ENCODE results near the gene TCEAL1. TPM values are rescaled to one million over a fixed set of nuclear protein-coding genes. Genes with fewer than 3 reads are reported as not detected.
"Not testable (repeated sequence)": the region's sequence is repeated elsewhere in the genome, so short reads cannot be mapped to it uniquely, and the experiment has no call there.

Gene TCEAL1
- total and polyA plus RNA-seq, 8 donors: 5.9 to 31.9 (median 10.2) TPM

DNA sequence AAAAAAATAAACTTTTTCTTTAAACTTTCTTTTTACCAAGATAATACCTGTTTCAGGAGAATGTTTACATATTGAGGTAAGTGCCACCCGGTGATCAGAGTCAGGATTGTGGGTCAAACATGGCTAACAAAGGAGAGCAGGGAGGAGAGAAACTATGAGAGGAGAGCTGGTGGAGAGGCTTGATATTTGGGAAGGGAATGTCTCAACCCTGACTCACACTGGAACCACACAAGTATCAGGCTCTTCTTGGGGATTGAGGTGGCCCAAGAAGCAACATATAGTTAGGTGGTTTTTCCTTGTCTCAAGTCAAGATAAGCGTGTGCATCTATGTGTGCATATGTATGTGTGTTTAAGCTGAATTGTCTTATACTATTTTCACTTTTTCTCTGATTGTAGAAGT, 6.7 kb downstream of the TCEAL1 start:
- H3K4me3 ChIP-seq: no peak overlapping the region
- TF ChIP-seq CTCF (IDR thresholded peaks at IDR 0.05): no peak
- peaks cover 0 to 3% (median 0%) of the 10 kb centered on the region in 4 donors for H3K27me3 ChIP-seq
- FAIRE-seq (no peak), DNase-seq (no peak), ATAC-seq (no peak)
- intact Hi-C loops (cut with DNase I): no loop called here
- WGBS, 2 donors: 58 to 64% methylated on average over 2 of the region's 2 CpGs
- no peaks in the 10 kb centered on the region for H3K36me3 ChIP-seq
- no peaks in the 10 kb centered on the region for H3K9me3 ChIP-seq
- no peaks in the 10 kb centered on the region for H3K4me1 ChIP-seq
- H3K27ac ChIP-seq: no peak overlapping the region

DNA sequence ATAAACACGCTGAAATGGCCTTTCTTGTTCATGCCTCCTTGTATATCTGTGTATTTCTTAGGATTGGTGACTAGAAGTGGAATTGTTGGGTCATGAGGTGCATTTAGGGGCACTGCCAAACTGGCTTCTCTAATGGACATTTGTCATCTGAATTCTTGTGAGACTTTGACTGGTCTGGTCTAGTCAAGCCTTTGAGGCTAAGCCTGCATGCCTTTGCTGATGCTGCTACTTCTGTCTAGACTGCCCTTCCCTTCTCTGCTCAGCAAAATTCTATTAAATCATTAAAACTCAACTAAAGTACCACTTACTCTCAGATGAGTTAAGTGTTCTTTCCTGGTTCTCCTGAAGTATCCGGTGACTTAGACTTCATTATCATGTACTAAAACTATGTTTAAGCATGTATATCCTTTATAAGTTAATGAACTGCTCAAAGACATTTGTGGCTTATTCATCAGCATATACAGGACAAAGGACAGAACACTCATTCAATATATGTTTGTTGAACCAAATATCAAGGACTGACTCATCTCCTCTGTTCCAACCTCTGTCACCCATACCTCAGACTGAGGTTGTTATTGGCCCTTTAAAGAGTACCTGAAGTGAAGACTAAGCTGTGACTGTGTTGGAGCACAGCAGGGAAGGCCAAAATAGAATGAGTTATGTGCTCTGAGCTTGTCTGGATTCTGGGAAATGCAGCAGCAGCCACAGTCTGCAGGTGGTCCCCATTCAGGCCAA, 9.0 kb downstream of the TCEAL1 start:
- intact Hi-C loops (cut with DNase I): no loop called here
- no peak for DNase-seq
- Histone ChIP-seq H3K27ac (no peak overlapping the region), H3K9me3 (no peaks in the 10 kb centered on the region), H3K27me3 (no peaks in the 10 kb centered on the region), H3K36me3 (no peaks in the 10 kb centered on the region), H3K4me1 (no peaks in the 10 kb centered on the region), H3K4me3 (no peak overlapping the region)
- WGBS, 2 donors: 72 to 77% methylated on average over 2 of the region's 2 CpGs
- ATAC-seq: no peak
- no peak for FAIRE-seq
- no peak for TF ChIP-seq CTCF (IDR thresholded peaks at IDR 0.05)

GRCh38 chrX:103638479-103639346, 9.9 kb downstream of the TCEAL1 start:
- not testable (repeated sequence) for DNase-seq, FAIRE-seq
- WGBS, 2 donors: 52 to 60% methylated on average over 6 of the region's 6 CpGs

GRCh38 chrX:103640401-103641155, 11.8 kb downstream of the TCEAL1 start:
- FAIRE-seq: no peak
- H3K4me3 ChIP-seq: no peak overlapping the region
- H3K9me3 ChIP-seq: no peaks in the 10 kb centered on the region
- DNase-seq: no peak
- H3K27ac ChIP-seq: no peak overlapping the region
- intact Hi-C loops (cut with DNase I): no loop called here
- ATAC-seq: no peak
- TF ChIP-seq CTCF (IDR thresholded peaks at IDR 0.05): no peak
- no peaks in the 10 kb centered on the region for H3K36me3 ChIP-seq
- 68 to 74% methylated on average over 4 of the region's 4 CpGs for WGBS, 2 donors
- no peaks in the 10 kb centered on the region for H3K4me1 ChIP-seq
- H3K27me3 ChIP-seq: peaks cover 0 to 3% (median 0%) of the 10 kb centered on the region in 4 donors

More at GRCh38 chrX:103638479-103639346, 9.9 kb downstream of the TCEAL1 start:
- H3K36me3 ChIP-seq; H3K27me3 ChIP-seq; intact Hi-C loops (cut with DNase I); H3K9me3 ChIP-seq; H3K4me1 ChIP-seq; H3K4me3 ChIP-seq; H3K27ac ChIP-seq: not testable (repeated sequence)
- ATAC-seq: peak in 3 of 4 donors; percentile 55 to 77 (median 67)

DNA sequence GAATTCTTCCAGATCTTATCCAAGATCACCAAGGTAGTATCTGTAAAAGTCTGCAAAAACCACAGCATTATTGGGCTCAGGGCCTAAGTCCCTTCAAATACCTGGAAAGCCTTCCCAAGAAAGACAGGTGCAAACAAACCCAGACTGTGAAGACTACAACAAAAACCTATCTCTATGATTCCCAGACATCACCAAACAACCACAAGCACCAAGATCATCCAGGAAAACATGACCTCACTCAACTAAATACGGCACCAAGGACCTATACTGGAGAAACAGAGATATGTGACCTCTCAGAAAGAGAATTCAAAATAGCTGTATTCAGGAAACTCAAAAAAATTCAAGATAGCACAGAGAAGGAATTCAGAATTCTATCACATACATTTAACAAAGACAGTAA, 15.3 kb downstream of the TCEAL1 start:
- Histone ChIP-seq H3K4me3 (no peak overlapping the region), H3K27me3 (peaks cover 0 to 3% (median 0%) of the 10 kb centered on the region in 4 donors), H3K36me3 (no peaks in the 10 kb centered on the region), H3K9me3 (no peaks in the 10 kb centered on the region), H3K27ac (no peak overlapping the region), H3K4me1 (no peaks in the 10 kb centered on the region)
- no peak for DNase-seq
- no peak for FAIRE-seq
- ATAC-seq: no peak
- intact Hi-C loops (cut with DNase I): no loop called here
- TF ChIP-seq CTCF (IDR thresholded peaks at IDR 0.05): no peak
- WGBS, 2 donors: 72 to 91% methylated on average over 1 of the region's 1 CpG
